Ishikawa (cell line): ENCODE measurements around the gene CLRN3.

Experiments used
- CEBPB ChIP-seq: IDR thresholded peaks from 2 replicates; pipeline ENCODE4 v1.6.1; 2012
- EP300 ChIP-seq: IDR thresholded peaks from 2 replicates; pipeline ENCODE4 v1.6.1; 2012; ENCODE audit warnings: borderline replicate concordance
- RAD21 ChIP-seq: IDR thresholded peaks from 2 replicates; pipeline ENCODE4 v1.6.1; 2012; ENCODE audit warnings: low read depth
- ZBTB7A ChIP-seq: IDR thresholded peaks from 2 replicates; pipeline ENCODE4 v1.6.1; 2012; ENCODE audit warnings: low read depth
- TF ChIP-seq, protein P1 (sequence below): IDR thresholded peaks from 2 replicates; pipeline ENCODE4 v1.6.1; 2012

GRCh38 chr10:127921075-127921752, 28.5 kb upstream of the CLRN3 start:
- TF ChIP-seq ZBTB7A (no peak), RAD21 (no peak), EP300 (no peak), CEBPB (no peak)
- TF ChIP-seq, protein P1, sequence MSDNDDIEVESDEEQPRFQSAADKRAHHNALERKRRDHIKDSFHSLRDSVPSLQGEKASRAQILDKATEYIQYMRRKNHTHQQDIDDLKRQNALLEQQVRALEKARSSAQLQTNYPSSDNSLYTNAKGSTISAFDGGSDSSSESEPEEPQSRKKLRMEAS, result no peak
